PFSK-1 (cell line): ENCODE data around the gene PHACTR4.

Source experiments
- FOXP2 ChIP-seq: optimal IDR thresholded peaks from 2 replicates; pipeline ENCODE3; 2011; ENCODE audit warnings: borderline replicate concordance, control low read depth, inconsistent platforms; ENCODE audit not compliant: insufficient read depth; ENCODE audit errors: extremely low read length, extremely low read depth
- POLR2AphosphoS5 ChIP-seq: IDR thresholded peaks from 2 replicates; pipeline ENCODE4 v1.6.1; 2012; ENCODE audit warnings: low read depth, mild to moderate bottlenecking, control low read depth, low read length, moderate library complexity
- SIN3A ChIP-seq: IDR thresholded peaks from 2 replicates; pipeline ENCODE4 v1.6.1; 2012; ENCODE audit warnings: mild to moderate bottlenecking, low read length, moderate library complexity, borderline replicate concordance; ENCODE audit not compliant: insufficient read depth
- TAF1 ChIP-seq: IDR thresholded peaks from 2 replicates; pipeline ENCODE4 v1.6.1; 2012; ENCODE audit warnings: low read length, control low read depth, borderline replicate concordance; ENCODE audit not compliant: insufficient read depth
- TF ChIP-seq, protein P1 (sequence below), 2 experiments: IDR thresholded peaks; 2 replicates each; pipeline versions ENCODE4 v1.6.1 to v1.8.0; 2011 to 2012; ENCODE audit warnings: low read depth in 2 of 2, low read length in 2 of 2, control low read depth in 1 of 2, inconsistent platforms in 1 of 2, mild to moderate bottlenecking in 1 of 2, moderate library complexity in 1 of 2; ENCODE audit not compliant: insufficient read depth in 1 of 2

PHACTR4 gene

DNA sequence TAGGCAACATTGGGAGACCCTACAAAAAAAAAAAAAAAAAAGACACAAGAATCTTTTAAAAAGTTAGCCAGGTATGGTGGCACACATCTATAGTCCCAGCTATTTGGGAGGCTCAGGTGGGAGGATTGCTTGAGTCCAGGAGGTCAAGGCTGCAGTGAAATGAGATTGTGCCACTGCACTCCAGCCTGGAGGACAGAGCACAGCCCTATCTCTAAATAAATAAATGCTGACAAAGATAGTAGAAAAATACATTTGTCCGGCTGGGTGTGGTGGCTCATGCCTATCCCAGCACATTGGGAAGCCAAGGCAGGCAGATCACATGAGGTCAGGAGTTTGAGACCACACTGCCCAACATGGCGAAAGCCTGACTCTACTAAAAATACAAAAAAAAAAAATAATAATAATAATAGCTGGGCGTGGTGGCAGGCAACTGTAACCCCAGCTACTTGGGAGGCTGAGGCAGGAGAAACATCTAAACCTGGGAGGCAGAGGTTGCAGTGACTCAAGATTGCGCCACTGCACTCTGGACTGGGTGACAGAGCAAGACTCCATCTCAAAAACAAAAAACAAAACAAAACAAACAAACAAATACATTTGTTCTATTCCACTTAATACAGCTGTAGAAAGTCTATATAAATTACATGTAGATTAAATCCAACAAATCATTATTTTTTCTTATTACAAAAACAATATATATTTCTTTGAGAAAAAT, 48.5 kb downstream of the PHACTR4 start:
- no peak for TF ChIP-seq FOXP2
- TF ChIP-seq TAF1, result no peak
- TF ChIP-seq SIN3A, result no peak
- no peak for TF ChIP-seq POLR2AphosphoS5
- TF ChIP-seq, protein P1, sequence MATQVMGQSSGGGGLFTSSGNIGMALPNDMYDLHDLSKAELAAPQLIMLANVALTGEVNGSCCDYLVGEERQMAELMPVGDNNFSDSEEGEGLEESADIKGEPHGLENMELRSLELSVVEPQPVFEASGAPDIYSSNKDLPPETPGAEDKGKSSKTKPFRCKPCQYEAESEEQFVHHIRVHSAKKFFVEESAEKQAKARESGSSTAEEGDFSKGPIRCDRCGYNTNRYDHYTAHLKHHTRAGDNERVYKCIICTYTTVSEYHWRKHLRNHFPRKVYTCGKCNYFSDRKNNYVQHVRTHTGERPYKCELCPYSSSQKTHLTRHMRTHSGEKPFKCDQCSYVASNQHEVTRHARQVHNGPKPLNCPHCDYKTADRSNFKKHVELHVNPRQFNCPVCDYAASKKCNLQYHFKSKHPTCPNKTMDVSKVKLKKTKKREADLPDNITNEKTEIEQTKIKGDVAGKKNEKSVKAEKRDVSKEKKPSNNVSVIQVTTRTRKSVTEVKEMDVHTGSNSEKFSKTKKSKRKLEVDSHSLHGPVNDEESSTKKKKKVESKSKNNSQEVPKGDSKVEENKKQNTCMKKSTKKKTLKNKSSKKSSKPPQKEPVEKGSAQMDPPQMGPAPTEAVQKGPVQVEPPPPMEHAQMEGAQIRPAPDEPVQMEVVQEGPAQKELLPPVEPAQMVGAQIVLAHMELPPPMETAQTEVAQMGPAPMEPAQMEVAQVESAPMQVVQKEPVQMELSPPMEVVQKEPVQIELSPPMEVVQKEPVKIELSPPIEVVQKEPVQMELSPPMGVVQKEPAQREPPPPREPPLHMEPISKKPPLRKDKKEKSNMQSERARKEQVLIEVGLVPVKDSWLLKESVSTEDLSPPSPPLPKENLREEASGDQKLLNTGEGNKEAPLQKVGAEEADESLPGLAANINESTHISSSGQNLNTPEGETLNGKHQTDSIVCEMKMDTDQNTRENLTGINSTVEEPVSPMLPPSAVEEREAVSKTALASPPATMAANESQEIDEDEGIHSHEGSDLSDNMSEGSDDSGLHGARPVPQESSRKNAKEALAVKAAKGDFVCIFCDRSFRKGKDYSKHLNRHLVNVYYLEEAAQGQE (IDR thresholded peaks at IDR 0.05; ENCODE audit: insufficient read depth in 1 of 2, low read depth in 2 of 2, low read length in 2 of 2), result no peak

DNA sequence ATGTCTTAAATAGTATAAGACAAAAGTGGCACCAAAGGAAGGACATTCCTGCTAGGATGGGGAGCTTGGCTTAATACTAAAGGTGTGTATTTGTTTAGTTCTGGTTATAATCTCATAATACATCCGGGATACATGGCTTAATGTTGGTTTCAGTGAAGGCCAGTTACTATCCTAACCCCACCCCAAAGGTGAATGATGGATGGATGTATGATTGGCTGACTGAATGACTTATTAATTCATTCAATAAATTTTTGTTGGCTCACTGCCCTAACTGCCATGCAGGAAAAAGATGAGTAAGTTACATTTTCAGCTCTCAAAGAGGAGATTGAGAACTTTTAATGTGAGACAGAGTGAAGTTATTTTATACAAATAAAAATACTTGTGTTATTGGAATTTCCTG, 52.2 kb downstream of the PHACTR4 start:
- TF ChIP-seq TAF1 (no peak), FOXP2 (no peak), SIN3A (no peak), POLR2AphosphoS5 (no peak)
- TF ChIP-seq, protein P1 (IDR thresholded peaks at IDR 0.05; ENCODE audit: insufficient read depth in 1 of 2, low read depth in 2 of 2, low read length in 2 of 2), result no peak

DNA sequence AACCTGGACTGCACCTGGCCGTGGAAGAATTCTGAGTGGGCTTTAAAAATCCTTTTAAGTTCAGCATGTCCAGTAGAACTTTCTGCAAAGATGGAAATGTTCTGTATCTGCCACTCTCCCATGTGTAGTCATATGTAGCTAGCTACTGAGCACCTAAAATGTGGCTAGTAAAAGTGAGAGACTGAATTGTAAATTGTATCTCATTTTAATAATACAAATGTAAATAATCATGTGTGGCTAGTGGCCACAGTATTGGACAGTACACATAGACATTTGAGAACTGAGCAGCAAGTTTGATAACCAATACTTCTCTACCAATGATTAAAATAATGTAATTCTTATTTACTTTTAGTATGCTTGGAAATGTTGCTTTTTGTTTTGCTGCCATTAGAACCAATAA, 57.3 kb downstream of the PHACTR4 start:
- TF ChIP-seq POLR2AphosphoS5, result no peak
- TF ChIP-seq SIN3A, result no peak
- TF ChIP-seq, protein P1 (IDR thresholded peaks at IDR 0.05; ENCODE audit: insufficient read depth in 1 of 2, low read depth in 2 of 2, low read length in 2 of 2), result no peak
- TF ChIP-seq FOXP2, result no peak
- no peak for TF ChIP-seq TAF1

DNA sequence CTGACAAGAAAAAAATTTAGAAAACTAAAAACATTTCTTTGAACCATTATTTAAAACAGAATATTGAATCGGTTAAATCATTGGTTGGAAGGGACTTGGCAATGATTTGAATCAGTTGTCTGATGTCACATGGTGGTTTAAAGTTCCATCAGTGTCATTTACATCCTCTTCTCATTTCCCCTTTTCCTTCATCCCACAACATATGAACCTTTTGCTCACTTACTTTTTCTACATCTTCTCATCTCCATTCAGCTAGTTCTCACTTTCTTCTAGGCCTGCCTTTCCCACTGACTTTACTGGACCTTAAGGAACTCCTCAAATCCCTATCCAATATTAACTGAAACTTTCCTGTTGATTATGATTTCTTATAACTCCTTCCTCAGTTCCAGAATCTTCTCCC, 58.5 kb downstream of the PHACTR4 start:
- no peak for TF ChIP-seq POLR2AphosphoS5
- TF ChIP-seq TAF1, result no peak
- TF ChIP-seq SIN3A, result no peak
- no peak for TF ChIP-seq FOXP2
- TF ChIP-seq, protein P1 (IDR thresholded peaks at IDR 0.05; ENCODE audit: insufficient read depth in 1 of 2, low read depth in 2 of 2, low read length in 2 of 2), result no peak

DNA sequence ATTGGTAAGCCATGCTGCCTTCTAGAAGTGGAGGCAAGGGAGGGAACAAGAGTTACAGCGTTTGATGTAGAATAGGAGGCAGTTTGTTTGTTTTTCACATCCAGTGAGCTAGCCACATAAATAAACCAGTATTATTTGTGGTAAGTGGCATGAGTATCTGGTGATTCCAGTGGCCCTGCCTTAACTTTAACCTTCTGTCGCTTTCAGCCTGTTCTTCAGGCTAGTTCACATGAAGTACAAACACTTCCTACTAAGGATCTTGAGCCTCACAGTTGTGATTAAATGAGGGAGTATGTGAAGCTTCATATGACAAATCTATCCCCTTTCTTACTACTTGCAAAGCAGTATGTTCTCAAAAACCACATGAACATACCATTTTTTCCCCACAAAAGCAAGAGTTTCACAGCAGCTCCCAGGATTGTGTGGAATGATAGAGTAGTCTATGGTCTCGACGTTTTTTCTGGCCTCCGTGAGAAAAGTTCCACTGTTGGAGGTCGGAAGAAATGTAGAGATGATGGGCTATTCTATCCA, 59.5 kb downstream of the PHACTR4 start:
- TF ChIP-seq POLR2AphosphoS5, result no peak
- no peak for TF ChIP-seq SIN3A
- TF ChIP-seq TAF1, result no peak
- no peak for TF ChIP-seq FOXP2
- TF ChIP-seq, protein P1 (IDR thresholded peaks at IDR 0.05; ENCODE audit: insufficient read depth in 1 of 2, low read depth in 2 of 2, low read length in 2 of 2), result no peak
